NCI-H2107 (cell line): ENCODE measurements around the gene ERCC6L.

ENCODE experiments used
- DNase-seq: peaks from one replicate; lab custom pipeline; 2025; lab: John Stamatoyannopoulos, UW

The ERCC6L gene, protein sequence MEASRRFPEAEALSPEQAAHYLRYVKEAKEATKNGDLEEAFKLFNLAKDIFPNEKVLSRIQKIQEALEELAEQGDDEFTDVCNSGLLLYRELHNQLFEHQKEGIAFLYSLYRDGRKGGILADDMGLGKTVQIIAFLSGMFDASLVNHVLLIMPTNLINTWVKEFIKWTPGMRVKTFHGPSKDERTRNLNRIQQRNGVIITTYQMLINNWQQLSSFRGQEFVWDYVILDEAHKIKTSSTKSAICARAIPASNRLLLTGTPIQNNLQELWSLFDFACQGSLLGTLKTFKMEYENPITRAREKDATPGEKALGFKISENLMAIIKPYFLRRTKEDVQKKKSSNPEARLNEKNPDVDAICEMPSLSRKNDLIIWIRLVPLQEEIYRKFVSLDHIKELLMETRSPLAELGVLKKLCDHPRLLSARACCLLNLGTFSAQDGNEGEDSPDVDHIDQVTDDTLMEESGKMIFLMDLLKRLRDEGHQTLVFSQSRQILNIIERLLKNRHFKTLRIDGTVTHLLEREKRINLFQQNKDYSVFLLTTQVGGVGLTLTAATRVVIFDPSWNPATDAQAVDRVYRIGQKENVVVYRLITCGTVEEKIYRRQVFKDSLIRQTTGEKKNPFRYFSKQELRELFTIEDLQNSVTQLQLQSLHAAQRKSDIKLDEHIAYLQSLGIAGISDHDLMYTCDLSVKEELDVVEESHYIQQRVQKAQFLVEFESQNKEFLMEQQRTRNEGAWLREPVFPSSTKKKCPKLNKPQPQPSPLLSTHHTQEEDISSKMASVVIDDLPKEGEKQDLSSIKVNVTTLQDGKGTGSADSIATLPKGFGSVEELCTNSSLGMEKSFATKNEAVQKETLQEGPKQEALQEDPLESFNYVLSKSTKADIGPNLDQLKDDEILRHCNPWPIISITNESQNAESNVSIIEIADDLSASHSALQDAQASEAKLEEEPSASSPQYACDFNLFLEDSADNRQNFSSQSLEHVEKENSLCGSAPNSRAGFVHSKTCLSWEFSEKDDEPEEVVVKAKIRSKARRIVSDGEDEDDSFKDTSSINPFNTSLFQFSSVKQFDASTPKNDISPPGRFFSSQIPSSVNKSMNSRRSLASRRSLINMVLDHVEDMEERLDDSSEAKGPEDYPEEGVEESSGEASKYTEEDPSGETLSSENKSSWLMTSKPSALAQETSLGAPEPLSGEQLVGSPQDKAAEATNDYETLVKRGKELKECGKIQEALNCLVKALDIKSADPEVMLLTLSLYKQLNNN

DNA sequence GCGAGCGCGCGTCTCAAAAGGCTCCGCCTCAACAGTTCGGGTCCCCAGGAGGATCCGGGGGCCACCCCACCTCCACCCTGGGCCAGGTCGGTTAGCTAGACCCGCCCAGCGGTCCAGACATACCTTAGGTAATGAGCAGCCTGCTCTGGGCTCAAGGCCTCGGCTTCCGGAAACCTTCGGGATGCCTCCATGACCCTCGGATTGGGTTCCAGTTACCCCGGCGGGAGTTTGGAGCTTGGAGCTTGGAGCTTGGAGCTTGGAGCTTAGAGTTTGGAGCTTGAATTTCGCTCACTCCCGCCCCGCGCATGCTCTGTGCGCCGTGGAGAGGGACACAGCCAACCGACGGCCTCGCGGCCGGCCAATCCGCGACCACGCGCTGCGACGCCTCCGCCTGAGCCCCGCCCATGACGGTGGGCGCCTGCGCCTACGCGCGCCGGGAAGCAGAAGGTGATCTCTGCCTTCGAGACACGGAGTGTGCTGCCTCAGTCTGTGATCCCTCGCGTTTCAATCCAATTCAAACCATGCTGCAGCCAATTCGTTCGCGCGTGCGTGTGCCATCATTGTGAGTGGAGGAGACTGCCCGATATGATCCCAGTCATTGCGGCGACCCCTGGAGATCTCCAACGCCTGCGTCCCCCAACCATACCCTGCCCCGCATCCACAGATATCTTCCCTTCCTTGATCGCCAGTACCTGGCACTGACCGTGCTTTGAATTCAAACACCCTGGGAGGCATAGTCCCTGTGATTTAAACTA lies at the start of gene ERCC6L:
TSS of gene ERCC6L (minus strand) at position 307 of the 755 bp plus-strand sequence. CDS start at position 191, 116 bp downstream.
- peak; percentile 92 for DNase-seq

DNA sequence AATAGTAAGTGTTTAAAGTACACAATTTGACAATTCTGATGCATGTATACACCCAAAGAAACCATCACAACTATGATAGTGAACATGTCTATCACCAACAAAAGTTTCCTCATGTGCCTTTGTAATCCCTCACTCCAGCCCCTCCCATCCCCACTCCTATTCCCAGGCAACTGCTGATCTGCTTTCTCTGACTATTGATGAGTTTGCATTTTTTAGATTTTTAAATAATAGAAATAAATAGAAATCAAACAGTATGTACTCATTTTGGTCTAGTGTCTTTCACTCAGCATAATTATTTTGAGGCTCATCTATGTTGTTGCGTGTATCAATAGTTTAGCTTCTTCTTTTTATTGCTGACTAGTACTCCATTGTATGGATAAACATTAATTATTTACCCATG lies 43.5 kb upstream of the ERCC6L start:
- no peak for DNase-seq

DNA sequence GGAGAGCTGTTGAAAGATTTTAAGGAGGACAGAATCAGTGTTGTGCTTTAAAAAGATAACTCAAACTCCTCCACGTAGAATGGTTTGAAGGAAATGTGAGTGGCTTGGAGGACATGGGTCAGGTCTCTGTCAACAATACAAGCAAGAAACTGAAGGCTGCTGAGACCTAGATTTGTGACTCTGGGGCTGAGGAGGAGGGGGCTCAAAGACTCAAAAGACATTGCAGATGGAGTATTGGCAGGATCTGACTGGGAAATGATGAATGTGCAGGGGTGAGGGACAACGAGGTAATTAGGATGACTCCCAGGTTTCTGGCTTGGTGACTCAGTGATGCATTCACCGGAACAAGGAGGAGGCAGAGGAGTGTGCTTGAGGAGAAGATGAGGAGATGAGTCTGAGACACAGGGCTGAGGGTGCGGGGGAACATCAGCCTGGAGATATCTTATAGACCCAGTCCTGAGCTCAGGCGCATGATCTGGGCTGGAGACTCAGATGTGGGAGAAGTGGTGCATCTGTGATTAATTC lies 41.6 kb upstream of the ERCC6L start:
- DNase-seq = no peak

DNA sequence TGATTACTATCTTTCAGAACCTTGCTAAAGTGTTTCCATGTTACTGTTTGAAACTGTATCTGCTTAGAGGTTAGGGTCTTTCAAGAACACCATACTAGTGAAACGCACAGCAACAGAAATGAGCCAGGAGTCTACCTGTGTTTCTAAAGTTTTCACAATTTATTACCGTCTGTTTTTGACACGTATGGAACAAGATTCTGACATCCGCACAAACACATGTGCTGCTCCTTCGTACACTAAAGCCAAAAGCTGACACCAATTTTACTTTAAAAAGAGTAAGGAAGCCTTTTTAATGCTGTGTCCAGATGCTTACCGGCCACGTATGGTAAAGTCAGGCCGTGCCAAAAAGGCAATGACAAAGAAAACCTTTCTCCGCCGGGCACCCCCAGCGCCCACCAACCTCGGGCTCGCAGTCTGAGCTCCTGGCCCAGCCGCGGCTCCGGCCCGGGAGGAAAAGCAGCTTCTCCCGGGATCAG lies 37.7 kb upstream of the ERCC6L start:
- no peak for DNase-seq

DNA sequence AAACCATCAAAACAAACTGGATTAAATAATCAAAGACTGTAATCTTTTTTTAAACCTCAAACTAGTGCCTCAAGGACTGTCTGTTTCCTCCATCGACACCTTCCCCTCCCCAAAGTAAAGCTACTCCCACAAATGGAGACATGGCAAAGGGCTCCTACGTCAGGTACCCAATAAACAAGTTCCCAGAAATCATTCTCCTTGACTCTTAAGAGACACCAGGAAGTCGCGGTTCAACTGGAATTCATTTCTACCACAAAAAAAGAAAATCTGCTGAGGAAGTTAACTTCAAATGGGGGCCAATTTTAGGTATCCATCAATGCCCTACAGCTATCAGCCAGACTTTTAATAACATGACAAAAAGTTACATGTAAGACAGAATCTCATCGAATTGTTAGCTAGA lies 35.7 kb upstream of the ERCC6L start:
- no peak for DNase-seq

DNA sequence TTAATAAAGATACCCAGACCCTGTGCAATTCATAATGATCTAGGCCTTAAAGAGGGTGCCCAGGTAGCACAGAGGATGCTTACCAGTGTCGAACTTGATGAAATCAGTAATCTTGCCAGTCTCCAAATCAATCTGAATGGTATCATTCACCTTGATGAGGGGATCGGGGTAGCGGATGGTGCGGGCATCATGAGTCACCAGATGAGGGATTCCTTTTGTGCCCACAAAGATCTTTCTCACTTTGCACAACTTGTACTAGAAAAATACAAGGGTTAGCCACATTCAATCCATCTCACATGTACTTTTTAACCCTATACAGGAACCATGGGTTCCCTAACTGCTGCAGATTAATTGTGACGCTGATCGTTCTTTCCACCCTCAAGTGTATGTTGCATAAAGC lies 34.9 kb upstream of the ERCC6L start:
- no peak for DNase-seq

DNA sequence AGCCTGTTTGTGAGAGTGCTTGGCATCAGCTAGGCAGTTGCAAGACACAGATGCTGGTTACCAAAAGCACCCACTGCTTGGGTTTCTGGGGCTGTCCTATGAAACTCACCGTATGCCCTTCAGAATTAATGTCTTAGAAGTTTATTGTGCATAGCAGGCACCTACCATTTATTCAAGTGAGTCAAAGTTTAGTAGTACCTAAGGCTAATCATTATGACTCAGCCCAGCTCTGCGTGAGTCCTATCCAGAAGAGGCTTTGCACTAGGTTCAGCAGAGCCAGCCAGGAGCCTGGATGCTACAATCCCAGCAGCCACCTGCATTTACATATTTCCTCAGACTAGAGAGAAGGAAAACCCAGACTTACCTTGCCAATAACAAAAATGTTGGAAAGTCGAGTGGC lies 34.0 kb upstream of the ERCC6L start:
- DNase-seq = no peak

DNA sequence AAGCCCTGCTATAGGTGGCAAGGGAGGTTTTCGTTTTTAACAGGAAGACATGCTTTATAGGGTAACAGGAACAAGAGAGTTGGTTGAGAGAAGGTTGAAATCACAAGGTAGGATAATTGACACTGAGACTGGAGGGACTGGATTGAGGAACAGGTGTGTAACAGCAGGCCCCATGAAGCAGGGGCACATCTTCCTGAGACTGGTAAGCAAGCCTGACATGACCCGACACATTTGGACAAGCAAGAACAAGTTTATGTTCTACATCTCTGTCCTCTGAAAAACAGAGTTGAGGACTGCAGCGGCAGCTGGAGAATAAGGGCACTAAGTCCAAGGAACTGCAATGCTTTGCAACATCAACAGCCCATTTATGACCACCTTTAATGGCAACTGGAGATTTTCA lies 33.0 kb upstream of the ERCC6L start:
- no peak for DNase-seq

DNA sequence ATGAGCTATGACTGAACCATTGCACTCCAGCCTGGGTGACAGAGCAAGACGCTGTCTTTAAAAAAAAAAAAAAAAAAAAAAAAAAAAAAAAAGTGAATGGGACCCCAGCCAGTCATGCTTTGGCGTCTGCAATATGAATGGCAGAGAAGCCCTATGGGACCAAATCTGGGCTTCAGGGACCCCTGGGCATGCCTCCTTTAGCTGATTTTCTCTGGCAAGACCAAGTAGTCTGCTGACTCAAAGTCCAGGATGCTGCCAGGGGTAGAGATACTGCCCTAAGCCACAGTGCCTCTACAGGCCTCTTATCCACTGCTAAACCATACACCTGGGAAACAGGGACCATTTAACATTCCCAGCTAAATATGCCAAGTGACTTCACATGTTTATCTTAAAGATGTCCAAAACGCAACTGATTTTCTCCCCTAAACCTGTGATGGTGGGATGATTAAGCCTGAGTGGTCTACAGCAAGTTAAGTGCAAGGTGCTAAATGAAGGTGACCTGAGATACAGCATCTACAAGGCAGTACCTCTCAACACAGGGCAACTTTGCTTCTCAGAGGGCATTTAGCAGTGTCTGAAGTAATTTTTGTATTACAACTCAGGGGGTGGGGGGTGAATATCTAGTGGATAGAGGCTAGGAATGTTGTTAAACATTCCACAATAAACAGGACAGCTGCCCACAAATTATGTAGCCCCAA lies 32.4 kb upstream of the ERCC6L start:
- no peak for DNase-seq

DNA sequence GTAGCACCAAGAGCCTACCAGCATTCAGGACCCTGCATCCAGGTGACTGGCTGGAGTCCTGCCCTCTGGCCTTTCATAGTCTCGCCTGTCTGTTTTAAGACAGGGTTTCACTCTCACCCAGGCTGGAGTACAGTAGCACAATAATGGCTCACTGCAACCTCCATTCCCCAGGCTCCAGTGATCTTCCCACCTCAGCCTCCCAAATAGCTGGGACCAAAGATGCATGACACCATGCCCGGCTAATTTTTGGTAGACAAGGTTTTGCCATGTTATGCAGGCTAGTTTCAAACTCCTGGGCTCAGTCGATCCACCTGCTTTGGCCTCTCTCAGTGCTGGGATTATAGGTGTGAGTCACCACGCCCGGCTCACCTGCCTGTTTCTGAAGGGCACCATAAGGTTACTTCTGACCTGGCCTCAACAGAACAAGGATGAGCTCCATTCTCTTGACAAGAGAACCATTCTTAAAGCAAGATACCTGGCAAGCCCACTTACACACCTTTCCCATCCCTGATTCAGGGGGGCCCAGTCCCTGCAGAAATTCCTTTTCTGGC lies 31.6 kb upstream of the ERCC6L start:
- no peak for DNase-seq

DNA sequence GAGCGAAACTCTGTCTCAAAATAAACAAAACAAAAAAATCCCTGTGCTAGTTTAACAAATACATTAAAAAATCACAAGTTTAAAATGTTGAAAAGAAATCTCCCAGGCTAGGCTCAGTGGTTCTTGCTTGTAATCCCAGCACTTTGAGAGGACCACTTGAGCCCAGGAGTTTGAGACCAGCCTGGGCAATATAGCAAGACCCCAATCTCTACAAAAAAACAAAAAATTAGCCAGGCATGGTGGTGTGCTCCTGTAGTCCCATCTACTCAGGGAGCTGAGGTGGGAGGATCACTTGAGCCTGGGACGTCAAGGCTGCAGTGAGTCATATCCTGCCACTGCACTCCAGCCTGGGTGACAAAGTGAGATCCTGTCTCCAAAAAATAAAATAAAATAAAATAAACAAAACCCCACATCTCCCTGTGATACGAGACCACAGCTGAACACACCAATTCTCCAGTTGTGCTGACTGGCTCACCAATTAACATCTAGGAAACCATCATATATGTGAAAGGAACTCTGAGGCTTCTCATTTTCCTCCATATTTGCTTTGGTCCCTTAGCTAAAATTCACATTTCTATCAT lies 30.9 kb upstream of the ERCC6L start:
- DNase-seq = no peak

DNA sequence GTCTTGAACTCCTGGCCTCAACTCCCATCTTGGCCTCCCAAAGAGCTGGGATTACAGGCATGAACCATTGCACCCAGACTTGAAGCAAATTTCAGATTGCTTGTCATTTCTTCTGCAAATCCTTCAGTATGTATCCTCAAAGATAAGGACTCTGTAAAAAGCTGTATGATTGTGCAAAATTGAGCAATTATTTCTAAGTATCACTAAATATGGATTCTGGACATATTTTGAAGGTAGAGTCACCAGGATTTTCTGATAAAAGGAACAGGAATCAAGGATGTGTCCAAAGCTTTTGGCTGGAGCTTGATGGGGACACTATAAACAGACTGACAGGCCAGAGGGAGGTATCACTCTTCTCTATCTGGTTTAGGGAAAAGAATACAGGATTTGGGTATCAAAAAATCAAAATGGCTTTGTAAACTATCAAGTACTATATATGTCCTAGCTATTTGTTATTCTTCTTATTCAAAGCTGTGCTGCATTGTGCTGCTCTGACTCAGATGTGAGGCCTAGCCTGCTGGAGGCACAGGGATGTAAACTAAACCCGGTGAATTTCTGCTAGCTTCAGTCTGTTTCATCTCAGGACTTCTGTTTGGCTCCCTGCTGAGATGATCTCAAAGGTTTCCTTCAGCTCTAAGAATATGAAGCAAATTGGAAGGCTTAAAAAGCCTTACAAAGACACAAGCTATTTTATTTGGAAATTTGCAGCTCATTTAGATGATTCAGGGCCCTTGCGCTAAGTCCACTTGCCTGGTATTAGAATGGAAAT lies 30.0 kb upstream of the ERCC6L start:
- no peak for DNase-seq

DNA sequence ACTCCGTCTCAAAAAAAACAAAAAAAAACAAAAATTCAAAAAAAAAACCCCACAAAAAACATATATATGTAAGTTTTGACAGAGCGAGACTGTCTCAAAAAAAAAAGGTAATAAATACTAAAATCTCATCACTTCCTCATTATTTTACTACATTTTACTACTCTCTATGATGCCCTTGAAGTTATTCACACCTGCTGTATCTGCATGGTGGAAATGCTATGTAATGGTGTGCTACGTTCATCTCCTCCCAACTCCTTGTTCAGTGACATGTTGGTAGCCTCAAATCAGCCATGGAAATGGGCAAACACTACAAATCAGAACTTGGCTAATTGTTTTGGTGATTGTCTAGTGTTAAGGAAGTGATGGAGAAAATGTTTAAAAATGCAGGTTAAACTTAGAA lies 26.4 kb upstream of the ERCC6L start:
- DNase-seq = no peak

DNA sequence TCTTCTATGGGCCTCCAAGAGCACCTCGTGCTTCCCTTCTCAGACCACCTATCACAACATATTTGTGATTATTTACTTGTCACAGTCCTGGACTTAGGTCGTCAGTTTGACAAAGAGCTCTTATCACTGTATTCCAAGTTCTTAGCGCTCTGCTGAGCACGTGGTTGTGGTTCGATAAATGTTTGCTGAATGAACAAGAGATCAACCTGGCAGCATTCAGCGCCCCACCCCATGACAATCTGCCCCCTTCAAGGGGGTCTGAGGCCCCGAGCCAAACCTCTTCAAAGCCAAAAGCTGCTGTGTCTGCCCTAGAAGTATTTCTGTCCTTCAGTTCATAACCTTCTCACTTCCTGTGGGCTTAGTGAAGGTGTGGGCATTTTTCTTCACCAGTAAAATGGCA lies 23.2 kb upstream of the ERCC6L start:
- DNase-seq = no peak

DNA sequence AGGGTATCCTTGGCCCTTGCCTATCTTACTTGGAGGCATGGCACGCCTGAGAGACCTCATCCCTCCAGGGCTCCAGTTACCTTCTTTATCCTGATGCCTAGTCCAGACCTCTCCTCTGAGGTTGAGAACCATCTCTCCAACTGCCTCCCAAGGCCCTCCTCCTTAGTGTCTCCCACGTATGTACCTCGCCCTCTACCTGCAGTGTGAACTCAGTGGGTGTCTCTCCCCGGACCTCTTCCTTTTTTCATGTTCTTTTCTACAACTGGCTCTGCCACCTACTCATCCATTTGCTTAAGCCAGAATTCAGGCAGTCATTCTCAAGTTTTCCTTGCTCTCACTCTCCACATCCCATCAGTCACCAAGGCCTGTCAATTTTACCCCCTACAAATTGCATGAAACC lies 21.6 kb upstream of the ERCC6L start:
- DNase-seq = no peak

DNA sequence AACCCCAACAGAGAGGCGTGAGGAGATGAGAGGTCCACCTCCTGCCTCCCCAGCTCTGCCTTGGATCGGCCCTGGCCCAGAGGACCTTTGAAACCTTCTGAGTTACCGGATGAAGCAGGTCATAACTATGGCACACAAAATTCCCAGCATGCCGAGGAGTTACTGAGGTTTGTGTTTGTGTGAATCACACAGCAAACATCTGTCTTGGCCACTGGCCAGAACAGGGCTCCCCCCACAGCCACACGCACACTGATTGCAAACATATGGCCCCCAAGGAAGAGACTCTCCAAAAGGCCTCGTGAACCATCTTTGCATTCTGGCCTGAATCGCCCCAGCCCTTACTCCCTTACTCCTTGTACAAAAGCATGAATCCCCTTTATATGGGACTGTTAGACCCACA lies 19.3 kb upstream of the ERCC6L start:
- DNase-seq = no peak

DNA sequence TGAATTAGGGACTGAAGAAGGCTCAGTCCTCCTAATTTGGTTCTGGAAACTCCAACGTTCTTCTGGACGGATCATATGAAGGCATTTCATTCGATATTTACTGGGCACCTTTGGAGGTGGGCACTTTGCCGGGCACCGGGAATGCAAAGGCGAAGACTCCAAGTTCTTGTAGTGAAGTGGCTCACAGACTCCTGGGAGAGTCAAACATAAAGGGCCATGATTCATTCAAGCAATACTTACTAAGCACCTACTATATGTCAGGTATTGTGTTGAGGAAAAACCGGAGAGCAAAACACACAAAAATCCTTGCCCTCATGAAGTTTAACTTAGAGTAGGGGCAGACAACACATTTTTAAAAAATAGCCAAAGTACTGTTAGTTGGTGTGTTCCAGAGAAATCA lies 17.0 kb upstream of the ERCC6L start:
- no peak for DNase-seq

DNA sequence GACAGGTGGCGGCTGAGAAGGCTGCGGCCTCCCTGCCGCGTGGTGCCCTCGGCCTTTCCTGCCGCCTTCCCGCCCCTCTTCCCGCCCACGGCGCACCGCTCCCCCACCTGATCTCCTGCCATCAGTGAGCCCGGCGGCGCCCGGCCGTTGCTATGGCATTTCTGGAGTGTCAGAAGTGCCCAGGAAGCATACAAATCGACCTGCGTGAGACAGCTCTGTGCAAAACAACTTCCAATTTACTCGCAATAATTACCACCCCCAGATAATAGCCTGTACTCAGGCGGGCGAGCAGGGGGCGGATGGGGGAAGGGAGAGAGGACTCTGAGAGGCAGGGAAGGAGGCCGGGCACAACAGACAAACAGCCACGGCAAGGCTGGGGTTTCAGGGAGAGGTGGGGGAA lies 16.6 kb upstream of the ERCC6L start:
- DNase-seq = peak; percentile 87

DNA sequence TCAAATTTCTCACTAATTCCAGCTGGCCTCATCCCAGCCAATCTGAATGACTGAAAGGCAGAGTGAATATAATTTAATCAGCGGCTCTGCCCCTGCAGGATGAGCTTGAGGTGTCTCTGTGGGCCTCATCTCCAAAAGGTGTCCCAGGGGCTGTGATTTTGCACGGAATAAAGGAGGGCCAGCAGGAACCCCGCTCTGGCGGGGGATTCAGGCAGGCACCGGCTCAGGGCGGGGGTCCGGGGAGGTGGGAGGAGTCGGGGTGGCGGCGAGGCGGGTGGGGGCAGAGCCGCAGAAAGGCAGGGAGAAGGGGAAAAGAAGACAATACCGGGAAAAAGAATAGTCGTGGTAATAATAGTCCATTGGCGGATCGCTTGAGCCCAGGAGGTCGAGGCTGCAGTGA lies 16.0 kb upstream of the ERCC6L start:
- no peak for DNase-seq
